NCI-H82 (cell line): Measurements from ENCODE around the gene CTRL.
"Not testable (repeated sequence)": the region's sequence is repeated elsewhere in the genome, so short reads cannot be mapped to it uniquely, and the experiment has no call there.

Experiments used
- DNase-seq: peaks from one replicate; lab custom pipeline; 2025; lab: John Stamatoyannopoulos, UW

Gene CTRL

DNA sequence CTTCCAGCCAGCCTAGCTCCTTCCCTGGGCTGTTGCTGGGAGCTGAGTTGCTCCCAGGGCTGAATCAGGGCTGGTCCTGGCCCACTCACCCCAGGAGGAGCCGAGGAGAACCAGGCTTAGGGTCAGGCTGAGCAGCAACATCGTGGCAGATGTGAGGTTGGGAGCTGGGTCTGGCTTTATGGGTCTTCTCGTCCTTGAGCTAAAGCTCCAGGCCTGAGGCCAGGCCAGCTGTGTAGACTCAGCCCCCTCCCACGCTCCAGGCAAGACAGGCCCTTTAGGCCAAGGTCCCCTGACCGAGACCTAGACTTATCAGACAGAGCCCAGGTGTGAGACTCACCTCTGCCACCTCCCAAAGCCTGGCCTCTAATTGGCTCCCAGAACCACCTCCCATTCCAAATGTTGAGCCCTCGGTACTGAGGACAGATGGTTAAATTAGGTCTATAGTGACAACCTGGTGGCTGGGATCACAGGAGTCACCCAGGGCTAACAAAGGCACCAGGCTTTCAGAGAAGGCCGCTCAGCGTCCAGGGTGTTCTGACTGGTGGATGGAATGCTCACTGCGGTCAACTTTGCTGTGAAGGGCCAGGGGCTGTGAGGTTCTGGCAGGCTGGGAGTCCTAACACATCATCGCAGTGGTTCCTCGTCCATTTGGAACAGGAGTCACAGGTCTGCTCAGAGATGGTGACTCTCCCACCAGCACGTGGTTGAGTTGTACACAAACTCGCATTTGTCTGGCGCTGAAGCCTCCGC is at the start of gene CTRL:
Gene CTRL (minus strand): TSS at position 151 of the 750 bp plus-strand sequence. CDS start 10 bp downstream, at position 141.
- DNase-seq: no peak

DNA sequence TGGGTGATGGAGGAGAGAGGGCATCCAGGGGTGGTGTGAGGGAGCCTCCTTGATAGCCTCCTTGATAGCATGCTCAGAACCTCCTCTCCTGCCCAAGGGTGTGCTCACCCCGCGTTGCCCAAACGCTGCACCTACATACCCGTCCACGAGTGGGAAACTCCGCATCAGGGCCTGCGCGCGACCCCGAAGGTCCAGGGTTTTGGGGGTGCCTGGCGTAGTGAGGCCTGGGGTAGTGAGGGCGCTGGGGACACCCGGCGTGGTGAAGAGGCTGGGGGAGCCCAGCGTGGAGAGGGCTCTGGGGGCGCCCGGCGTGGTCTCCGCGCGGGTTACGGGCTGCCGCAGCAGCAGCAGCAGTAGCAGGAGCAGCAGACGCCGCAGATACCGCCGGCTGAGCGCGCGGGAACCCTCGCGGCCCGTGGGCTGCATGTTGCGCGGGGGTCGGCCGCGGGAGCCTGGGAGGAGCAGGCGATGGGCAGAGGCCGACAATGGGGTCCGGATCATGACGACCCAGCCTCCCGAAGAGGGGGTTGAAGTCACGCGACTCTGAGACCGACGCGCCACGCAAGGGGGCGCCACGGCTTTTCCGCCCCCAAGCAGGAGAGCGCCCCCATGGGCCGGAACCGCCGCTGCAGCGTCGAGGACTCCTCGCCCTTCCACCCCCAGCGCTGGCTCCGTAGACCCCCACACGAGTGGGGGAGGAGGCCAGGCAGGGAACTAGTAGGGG is 48.5 kb upstream of the CTRL start, which contains the start of gene DPEP3:
Gene DPEP3 (minus strand): TSS at position 545 of the 724 bp plus-strand sequence. CDS start 119 bp downstream, at position 426.
- no peak for DNase-seq

DNA sequence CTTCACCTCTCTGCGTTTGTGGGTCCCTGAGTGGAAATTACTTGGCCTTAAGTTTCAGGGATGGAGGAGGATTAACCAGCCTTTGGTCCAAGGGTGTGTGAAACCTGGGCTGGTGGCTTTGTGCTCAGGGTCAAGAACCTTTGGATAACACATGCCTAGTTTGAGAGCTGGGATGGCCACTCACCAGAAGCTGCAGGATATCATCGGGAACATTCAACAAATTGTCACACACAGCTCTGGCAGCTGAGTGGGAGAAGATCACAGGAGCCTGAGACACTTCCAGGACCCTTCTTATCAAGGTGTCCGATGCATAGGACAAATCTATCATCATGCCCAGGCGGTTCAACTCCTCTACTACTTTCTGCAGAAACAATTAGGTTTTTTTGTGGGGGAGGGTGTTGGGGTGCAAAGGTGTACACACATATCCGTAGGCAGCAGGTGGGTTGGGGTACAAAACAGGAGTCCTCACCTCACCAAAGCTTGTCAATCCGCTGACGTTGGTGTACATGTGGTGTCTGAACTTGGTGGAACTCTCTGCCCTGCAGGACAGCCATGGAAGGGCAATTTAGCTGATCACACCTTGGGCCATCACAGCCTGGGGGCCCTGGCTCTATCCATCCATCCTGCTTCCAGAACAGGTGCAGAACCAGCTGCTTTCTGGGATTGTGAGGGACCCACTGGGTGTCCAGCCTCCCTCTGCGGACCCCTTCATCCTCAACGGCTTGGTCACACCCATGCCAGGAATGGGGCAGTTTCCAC is 46.0 kb upstream of the CTRL start:
- DNase-seq: no peak

DNA sequence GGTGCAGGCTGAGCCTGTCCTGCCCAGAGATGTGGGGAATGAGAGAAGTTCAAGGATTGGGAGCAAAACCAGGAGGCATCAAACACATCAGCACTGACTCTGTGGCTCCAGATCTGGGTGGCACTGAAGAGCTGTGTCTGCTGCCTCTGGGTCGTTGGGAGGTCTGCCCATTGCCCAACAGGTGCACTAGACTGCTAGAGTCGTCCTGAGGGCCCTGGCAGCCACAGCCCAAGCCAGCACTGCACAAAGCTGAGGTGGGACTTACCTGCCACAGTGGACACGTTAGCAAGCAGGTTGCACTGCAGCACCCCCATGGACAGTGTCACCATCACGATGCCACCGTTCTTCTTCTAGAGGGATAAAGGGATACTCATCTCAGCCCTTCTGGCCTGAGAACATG is 45.3 kb upstream of the CTRL start:
- no peak for DNase-seq

DNA sequence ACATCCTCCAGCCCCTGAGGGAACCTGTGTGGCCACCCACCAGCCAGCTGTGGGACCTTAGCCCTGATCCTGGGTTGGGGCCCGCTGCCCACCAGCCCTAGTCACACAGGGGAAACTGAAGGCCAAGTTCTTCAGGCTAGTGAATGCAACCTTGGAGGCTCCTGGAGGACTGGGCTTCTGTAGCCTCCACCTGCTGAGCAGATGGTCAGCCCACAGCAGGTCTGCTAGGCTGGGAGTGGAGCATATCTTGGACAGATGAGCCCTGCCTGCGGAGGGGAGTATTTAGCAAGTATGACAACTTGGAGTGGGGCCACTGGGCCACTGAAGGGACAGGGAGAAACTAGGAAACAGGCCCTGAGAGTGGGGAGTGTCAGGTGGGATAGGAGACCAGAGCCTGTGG is 44.5 kb upstream of the CTRL start:
- DNase-seq: no peak

DNA sequence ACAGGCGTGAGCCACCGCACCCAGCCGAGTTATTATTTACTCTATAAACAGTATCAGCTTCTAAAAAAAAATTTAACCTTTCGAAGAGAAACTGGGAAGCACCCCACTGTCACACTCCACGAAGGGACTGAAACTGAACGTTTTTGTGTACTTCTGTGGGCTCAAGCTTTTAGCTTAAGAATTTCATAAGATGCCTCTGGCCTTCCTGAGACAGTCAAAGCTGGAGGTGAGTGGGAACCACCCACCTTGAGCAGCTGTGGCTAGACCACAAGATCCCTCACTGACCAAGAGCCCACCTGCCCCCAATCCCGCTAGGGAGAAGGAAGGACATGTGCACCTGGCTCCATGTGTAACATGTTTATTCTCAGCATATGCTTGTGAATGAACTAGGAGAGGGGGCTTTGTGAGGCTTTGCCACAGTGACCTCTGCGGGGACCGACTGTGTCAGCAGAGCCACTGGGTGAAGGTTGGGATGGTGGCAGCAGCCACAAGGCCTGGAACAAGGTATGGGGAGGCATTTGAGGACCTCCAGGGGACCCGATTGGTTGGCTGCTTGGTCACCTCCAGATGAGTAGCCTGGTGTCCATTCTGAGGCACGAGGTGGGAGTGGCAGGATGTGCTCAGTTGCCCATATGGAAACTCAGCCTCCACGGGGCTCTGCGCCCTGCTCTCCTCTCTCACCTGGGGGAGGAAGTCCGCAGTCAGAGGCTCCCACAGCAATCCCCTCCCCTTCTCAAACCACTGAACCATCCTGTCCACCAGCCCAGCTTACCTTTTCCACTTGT is 43.9 kb upstream of the CTRL start:
- DNase-seq: no peak

DNA sequence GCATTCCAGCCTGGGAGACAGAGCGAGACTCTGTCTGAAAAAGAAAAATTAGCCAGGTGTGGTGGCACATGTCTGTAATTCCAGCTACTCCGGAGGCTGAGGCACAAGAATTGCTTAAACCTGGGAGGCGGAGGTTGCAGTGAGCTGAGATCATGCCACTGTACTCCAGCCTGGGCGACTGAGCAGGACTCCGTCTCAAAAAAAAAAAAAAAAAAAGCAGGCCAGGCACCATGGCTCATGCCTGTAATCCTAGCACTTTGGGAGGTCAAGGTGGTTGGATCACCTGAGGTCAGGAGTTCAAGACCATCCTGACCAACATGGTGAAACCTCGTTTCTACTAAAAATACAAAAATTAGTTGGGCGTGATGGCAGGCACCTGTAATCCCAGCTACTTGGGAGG is 40.6 kb upstream of the CTRL start:
- not testable (repeated sequence) for DNase-seq

DNA sequence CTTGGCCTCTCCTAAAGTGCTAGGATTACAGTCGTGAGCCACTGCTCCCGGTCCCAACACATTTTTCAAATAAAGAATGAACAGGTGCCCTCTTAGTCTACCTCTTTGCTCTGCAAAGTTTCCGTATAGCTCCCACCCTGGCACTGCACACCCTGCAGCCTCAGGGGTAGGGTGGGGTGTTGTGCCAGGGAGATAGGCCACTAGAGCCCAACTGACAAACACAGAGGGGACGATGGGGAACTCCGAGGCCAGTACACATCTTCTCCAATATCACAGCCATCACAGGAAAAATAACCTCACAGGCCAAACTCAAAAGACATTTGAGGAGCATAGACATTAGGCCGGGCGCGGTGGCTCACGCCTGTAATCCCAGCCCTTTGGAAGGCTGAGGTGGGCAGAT is 39.4 kb upstream of the CTRL start:
- DNase-seq: no peak

DNA sequence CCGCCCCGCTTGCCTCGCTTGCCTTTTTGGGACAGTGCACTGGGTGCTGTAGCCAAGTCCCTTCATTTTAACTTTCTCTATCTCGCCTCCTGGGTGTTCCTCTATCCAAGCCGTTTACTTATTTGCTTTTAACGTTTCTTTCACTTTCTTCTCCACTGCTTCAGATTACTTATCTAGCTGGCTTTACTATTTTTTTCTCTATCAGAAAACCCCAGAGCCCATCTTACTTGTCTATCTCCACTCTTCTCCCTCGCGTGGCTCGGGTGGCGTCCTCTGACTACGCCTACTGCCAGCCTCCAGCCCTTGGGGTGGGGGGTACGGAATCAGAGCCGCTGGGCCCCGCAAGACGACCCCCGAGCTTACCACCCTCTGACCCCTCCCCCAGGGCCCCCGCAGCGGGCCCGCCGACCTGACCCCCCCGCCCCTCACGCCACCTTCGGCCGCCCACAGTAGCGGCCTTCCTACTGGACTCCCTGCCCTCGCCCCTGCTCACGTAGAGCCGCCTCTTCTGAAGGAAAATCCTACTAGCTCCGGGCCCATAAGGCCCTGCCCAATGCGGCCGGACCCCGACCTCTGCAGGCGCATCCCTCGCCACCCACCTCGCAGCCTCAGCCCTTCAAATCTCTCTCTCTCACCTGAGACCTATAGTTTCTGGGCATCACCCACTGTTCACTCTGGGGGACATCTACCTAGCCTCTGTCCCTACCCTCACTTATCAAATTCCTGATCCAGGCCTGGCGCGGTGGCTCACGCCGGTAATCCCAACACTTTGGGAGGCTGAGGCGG is 37.8 kb upstream of the CTRL start:
- DNase-seq: no peak

DNA sequence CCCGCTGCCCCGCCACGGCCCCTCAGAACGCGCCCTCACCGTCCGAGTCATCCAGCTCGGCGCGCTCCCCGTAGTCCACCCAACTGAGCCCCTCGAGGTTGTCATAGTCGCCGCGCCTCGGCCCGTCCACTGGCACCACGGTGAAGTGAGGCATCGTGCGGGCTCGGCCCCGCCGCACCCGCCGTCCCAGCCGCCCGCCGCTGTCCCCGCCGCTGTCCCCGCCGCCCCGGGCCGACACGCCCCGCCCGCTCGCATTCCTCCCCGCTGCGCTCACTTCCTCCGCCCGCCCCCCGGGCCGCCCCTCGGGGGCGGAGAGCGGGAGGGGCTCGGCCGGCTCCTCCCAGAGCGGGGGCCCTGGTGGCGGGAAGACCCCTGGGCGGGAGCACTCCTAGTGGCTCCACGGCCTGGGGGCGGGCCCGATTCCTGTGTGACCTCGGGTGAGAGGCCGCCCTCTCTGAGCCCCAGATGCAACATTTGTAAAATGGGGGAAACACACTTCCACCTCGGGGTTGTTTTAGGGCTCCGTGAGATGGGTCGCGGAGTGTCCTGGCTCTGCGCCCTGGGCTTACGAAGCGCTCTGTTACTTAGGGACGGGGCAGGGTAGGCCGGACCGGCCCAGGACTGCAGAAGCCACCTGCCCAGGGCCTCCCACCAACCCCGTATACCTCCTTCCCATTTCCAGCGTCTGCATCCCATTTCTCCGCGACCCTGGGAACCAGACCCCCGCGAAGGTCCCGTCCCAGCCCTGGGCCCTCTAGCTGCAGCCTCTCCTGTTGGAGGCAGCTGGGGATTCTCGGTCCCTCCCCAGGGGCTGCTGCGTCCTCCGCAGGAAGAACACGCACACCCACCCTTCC is 37.0 kb upstream of the CTRL start, which contains the start of gene SLC12A4:
Gene SLC12A4 (minus strand): TSS at position 238 of the 854 bp plus-strand sequence. CDS start 84 bp downstream, at position 154.
- peak; percentile 85 for DNase-seq

DNA sequence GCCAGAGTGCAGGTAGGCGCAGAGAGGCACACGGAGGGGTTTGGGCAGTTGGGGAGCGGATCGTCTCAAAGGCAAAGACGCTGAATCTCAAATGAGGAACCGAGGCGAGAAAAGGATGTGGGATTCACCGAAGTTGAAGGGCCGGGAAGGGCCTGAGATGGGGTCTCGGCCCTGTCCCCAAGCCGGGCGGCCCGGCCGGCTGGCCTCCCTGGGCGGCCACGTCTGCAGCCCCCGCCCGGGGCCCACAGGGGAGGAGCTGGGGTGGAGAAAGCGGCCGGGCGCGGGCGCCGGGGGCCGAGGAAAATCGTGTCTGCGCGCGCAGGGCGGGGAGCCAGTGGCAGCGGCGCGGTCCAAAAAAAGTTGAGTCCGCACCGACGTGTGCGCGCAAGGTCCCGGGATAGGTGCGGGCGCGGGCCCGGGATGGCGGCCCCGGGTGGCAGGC is 36.3 kb upstream of the CTRL start:
- peak; percentile 21 for DNase-seq

DNA sequence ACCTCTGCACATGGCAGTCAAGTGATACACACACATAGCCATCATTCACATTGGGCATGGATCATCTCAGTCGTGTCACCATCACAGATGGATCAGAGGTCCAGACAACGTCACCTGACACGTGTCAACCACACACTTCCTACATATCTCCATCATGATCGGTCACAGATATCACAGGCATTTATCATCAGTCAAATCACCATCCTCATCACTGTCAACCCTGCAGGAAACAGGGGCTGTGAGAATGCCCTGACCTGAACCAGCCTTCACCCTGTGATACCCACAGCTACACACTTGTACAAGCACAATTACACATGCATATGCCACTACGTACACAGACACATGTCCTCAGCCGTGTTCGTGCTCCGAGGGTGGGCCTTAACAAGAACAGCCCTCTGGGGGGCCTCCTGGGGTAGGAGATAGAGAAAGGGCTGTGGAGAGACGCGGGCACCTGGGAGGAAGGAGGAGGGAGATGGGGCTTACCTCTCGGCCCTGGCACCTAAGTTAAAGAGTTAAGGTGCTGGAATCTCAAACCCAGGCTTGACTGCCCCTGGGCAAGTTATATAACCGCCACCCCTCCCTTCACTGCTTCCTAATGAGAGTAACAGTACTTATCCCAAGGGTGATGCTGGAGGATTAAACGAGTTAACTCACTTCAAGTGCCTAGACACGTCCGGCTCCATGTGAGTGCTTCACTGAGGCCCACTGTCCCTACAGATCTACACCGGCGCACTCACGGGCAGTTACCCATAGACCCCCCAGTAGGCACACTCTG is 35.7 kb upstream of the CTRL start:
- DNase-seq: peak; percentile 69

DNA sequence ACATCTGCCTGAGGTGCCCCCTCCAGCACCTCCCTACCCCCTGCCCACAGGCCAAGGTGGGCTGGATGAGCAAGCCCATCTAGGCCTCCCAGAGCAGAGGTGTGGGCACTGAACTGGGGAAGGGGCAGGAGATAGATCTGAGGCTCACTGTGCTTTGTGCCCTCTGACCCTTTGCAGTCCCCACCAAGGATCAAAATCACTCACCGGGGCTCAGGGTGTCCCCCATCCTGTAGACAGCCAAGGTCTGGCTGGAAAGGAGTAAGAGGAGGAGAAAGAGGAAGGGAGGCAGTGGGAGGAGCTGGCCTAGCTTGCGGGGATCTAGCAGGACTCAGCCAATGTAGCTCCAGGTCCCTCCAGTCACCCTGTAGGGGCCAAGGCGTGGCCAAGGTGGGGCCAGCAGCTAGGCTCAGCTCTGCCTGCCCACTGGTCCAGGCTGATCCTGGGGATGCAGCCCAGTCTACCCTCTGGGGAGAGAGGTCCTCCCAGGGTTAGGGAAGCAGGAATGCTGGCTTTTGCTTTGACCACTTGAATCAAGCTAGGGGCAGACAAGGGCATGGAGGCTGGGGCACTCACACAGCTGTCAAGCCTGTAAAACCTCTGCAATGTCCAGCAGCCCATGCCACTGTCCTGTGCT is 35.0 kb upstream of the CTRL start:
- no peak for DNase-seq

DNA sequence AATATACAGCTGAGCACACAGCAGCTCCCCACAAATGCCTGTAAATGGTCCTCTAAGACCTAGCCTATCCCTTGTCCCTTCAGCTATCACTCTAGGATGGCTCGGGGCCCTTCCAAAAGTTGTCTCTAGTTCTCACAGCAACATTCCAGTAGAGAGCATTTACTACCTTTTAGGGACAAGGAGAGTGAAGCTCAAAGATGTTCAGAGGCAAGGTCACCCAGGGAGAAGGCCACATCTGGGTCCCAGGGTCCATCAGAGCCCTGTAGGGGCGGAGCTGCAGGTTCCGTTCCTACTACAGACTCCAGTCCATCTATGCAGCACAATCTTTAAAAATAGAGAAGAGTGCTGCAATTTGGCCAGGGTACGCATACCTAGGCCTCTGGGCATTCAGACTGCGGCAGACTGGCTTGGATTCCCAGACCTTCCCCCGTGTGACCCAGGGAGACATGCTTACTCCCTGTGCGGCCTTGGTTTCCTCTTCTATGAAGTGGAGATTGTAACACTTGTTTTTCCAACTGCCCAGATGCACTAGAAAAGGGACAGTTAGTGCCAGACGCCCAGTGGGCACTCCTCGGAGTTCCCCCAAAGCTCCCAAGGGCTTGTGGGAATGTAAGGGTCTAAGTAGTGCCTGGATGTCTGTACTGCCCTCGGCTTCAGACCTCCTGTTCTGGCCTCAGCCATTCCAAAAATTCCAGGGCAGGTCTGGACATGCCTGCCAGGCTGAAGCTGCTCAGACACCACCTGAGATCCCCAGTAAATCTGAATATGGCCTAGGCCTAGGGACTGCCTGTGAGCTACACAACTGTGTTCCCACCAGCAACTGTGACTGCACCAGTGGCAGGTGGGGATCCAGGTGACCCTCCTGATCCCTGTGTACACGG is 34.2 kb upstream of the CTRL start:
- DNase-seq: no peak

DNA sequence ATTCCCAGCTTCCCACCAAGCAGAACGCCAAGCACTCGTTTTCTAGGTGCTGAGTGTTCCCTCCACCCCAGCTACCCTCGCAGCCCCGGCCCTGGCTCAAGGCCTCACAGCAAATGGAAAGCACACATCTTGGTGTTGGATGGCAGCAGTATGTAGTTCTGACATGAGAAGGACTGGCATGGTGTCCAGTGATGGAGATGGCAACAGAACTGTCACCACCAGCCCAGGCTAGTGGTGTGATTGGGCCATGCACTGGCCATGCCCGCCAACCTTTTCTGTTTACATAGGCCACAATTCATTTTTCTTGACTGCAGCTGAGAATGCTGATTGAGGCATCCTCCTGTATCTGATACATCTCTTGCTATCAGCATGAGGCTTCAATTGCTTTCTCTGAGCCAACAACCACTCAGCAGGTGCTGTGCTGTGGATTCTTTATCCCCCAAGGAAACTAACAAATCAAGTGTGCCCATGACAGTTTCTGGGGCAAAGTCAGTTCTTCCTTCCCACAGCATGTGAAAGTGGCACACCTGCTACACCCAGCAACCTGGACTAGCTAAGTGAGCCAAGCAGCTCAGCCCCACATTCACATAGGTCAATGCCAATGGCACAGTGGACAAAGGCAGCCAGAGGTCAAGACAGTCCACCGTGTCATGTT is 32.9 kb upstream of the CTRL start:
- no peak for DNase-seq

DNA sequence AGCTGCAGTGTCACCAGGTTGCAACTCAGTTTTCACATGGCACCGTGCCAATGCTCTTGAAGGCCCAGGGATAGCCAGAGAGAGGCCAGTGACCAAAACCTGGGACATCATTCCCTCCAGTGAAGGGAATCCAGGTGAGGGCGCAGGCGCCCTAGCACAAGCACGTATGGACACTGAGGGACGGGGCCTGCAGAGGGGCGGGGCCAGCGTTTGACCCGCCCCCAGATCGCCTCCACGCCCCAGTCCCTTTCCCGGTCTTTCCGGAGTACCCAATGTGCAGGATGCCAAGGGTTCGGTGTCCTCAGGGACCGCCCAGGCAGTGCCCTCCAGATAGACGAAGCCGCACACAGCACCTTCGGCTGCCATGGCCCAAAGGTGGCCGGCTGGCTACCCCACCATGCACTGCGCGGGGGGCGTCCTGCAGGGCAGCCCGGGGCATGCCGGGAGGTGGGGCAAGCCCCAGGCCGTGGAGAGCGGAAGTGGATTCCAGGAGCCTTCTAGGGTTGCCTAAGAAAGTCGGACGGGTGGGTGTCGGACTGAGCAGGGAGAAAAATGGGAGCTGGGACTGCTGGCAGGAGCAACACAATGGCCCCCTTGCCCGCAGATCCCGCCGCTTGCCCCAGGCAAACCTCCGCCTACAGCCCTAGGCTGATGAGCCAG is 32.1 kb upstream of the CTRL start:
- no peak for DNase-seq

DNA sequence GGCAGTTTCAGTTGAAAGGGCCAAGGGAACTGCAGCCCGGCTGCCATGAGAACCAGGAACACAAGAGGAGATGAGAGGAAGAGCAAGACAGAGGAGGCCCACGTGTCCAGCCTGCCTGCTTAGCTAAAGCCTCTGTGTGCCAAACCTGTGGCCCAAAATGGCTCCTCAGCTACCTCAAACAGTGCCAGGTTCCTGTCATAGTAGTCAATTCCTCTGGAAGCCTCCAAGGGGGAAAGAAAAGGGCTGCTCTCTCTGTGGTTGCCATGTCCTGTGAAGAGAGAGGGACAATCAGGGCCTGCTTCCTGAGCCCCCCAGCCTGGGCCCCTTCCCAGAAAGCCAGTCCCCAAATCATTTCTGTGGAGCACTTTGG is 31.6 kb upstream of the CTRL start:
- no peak for DNase-seq
